ENCODE data around the gene EXOC1L. TPM values are rescaled to one million over a fixed set of nuclear protein-coding genes. Genes with fewer than 3 reads are reported as not detected.

The EXOC1L gene
- polyA plus RNA-seq, 3 donors: not detected

GRCh38 chr4:55880652-55881280, 61.2 kb downstream of the EXOC1L start:
- no peak for DNase-seq

- DNase-seq: no peak
Observed at GRCh38 chr4:55884093-55884850, 64.7 kb downstream of the EXOC1L start.

- no peak for DNase-seq
Observed at GRCh38 chr4:55884851-55885219, 65.2 kb downstream of the EXOC1L start.

Other genes with a start within 250 kb of the EXOC1L start
- not detected for gene PDCL2, start 227.5 kb upstream of the EXOC1L start, polyA plus RNA-seq (ENCODE audit: insufficient read length in 3 of 3)
- 10 to 100 TPM; 10.4 to 12.1 (median 11.6) TPM for gene NMU, start 183.5 kb upstream of the EXOC1L start, polyA plus RNA-seq (ENCODE audit: insufficient read length in 3 of 3)
- 10 to 100 TPM; 39.4 to 51.3 (median 51.2) TPM for gene EXOC1, start 33.9 kb downstream of the EXOC1L start, polyA plus RNA-seq (ENCODE audit: insufficient read length in 3 of 3)
- gene CEP135, start 129.2 kb downstream of the EXOC1L start, polyA plus RNA-seq (ENCODE audit: insufficient read length in 3 of 3): 10 to 100 TPM; 10.4 to 23.6 (median 21.0) TPM

Data from renal pelvis (tissue), 4 donors.